ENCODE results near the gene KLF14. TPM values are rescaled to one million over a fixed set of nuclear protein-coding genes. Genes with fewer than 3 reads are reported as not detected.

KLF14 gene
- total RNA-seq (0.19 and 0.27 TPM in 2 replicates), polyA plus RNA-seq (0.25 and 0.30 TPM in 2 replicates), polyA minus RNA-seq (0.36 and 0.94 TPM in 2 replicates)
- 0.14 TPM for total RNA-seq (2013)

GRCh38 chr7:130733931-130734814 is at the start of gene KLF14:
Gene KLF14, minus strand, starts transcription at chr7:130734207. Its CDS starts 174 bp downstream, at chr7:130734033.
- Mint-ChIP-seq H3K4me1 (peaks cover 10% of the 10 kb centered on the region), H3K27ac (peak within 1 kb of the TSS; percentile 73), H3K27me3 (peaks cover 72% of the 10 kb centered on the region), H3K4me3 (peak within 1 kb of the TSS; percentile 90), H3K9me3 (ENCODE audit: insufficient read depth) (no peaks in the 10 kb centered on the region)
- ChIA-PET CTCF (interaction anchor here (1.5 to 3.6 kb wide), 4 partner anchors 8 to 664 kb away, joined by 3 to 46 read pairs (median 9); partner anchors contain the start of gene KLHDC10), POLR2A (interaction anchor here (1.1 kb wide), 1 partner anchor 24 kb away, joined by 4 read pairs; no protein-coding TSS in a partner anchor)
- Histone ChIP-seq H3K27me3 (replicated peaks in 1 of 4; ENCODE audit: control extremely low read depth in 1 of 4, control insufficient read depth in 3 of 4, insufficient read depth in 4 of 4, low read length in 3 of 4) (peaks cover 0 to 65% (median 54%) of the 10 kb centered on the region in 4 experiments), H3K79me2 (ENCODE audit: control insufficient read depth, insufficient read depth, low read length) (no peaks in the 10 kb centered on the region), H2AFZ (ENCODE audit: insufficient read depth, low read depth, low read length, poor library complexity, severe bottlenecking) (peak within 1 kb of the TSS; percentile 68), H3K36me3 (replicated peaks in 1 of 2; ENCODE audit: control extremely low read depth in 1 of 2, control insufficient read depth in 1 of 2, extremely low read depth in 1 of 2, insufficient read depth in 2 of 2, low read length in 1 of 2) (no peaks in the 10 kb centered on the region), H3K4me3 (ENCODE audit: control extremely low read depth in 1 of 5, extremely low read depth in 1 of 5, insufficient read depth in 1 of 5, low read depth in 2 of 5, low read length in 4 of 5) (peak within 1 kb of the TSS; percentile 45 to 82 (median 64)), H3K4me2 (replicated peaks; ENCODE audit: low read depth, low read length, poor library complexity, severe bottlenecking) (peak within 1 kb of the TSS; percentile 81), H3K9me3 (ENCODE audit: control extremely low read depth in 1 of 3, control insufficient read depth in 2 of 3, insufficient read depth in 1 of 3, low read length in 2 of 3) (peaks cover 0 to 17% (median 7%) of the 10 kb centered on the region in 3 donors), H3K9ac (ENCODE audit: low read length) (peak within 1 kb of the TSS; percentile 68), H3K27ac (ENCODE audit: low read length in 2 of 2) (peak within 1 kb of the TSS in 1 of 2 donors; percentile 40), H3K4me1 (ENCODE audit: control insufficient read depth in 2 of 2, insufficient read depth in 2 of 2, low read length in 2 of 2) (peaks cover 9 to 16% of the 10 kb centered on the region in 2 donors), H4K20me1 (ENCODE audit: control insufficient read depth, insufficient read depth, low read length, poor library complexity, severe bottlenecking) (no peaks in the 10 kb centered on the region)
- intact Hi-C loops (cut with micrococcal nuclease) = loop anchor here (1.0 to 10.0 kb wide), 5 partner anchors 24 to 662 kb away; partner anchors contain the start of genes CEP41, COPG2, SSMEM1 and TMEM209
- WGBS (ENCODE audit: insufficient coverage) = 2% methylated on average over 95 of the region's 100 CpGs
- ATAC-seq (ENCODE audit: low read depth) (peak; percentile 64), DNase-seq (peak; percentile 77)
- TF ChIP-seq EZH2 (IDR thresholded peaks at IDR 0.05; ENCODE audit: borderline replicate concordance, insufficient read depth, low read depth, low read length, poor library complexity, severe bottlenecking) = no peak
- no peak for TF ChIP-seq CTCF (IDR thresholded peaks at IDR 0.05)

- H2AFZ ChIP-seq (ENCODE audit: insufficient read depth, low read depth, low read length, poor library complexity, severe bottlenecking) = no peak overlapping the region
- ChIA-PET POLR2A (no interaction called here), CTCF (no interaction called here)
- H3K4me1 Mint-ChIP-seq = no peaks in the 10 kb centered on the region
- H3K79me2 ChIP-seq (ENCODE audit: control insufficient read depth, insufficient read depth, low read length) = no peaks in the 10 kb centered on the region
- no peak overlapping the region for H3K27ac Mint-ChIP-seq
- H3K4me1 ChIP-seq (ENCODE audit: control insufficient read depth in 2 of 2, insufficient read depth in 2 of 2, low read length in 2 of 2) = no peaks in the 10 kb centered on the region
- ATAC-seq (ENCODE audit: low read depth) (no peak), DNase-seq (no peak)
- peaks cover 0 to 4% (median 0%) of the 10 kb centered on the region in 4 experiments for H3K27me3 ChIP-seq (replicated peaks in 1 of 4; ENCODE audit: control extremely low read depth in 1 of 4, control insufficient read depth in 3 of 4, insufficient read depth in 4 of 4, low read length in 3 of 4)
- no peak overlapping the region for H3K9ac ChIP-seq (ENCODE audit: low read length)
- no peak overlapping the region for H3K4me3 ChIP-seq (ENCODE audit: control extremely low read depth in 1 of 5, extremely low read depth in 1 of 5, insufficient read depth in 1 of 5, low read depth in 2 of 5, low read length in 4 of 5)
- H3K4me2 ChIP-seq (replicated peaks; ENCODE audit: low read depth, low read length, poor library complexity, severe bottlenecking) = no peak overlapping the region
- H4K20me1 ChIP-seq (ENCODE audit: control insufficient read depth, insufficient read depth, low read length, poor library complexity, severe bottlenecking) = no peaks in the 10 kb centered on the region
- TF ChIP-seq CTCF (IDR thresholded peaks at IDR 0.05) = no peak
- TF ChIP-seq EZH2 (IDR thresholded peaks at IDR 0.05; ENCODE audit: borderline replicate concordance, insufficient read depth, low read depth, low read length, poor library complexity, severe bottlenecking) = no peak
- no peak overlapping the region for H3K27ac ChIP-seq (ENCODE audit: low read length in 2 of 2)
- H3K27me3 Mint-ChIP-seq = peaks cover 41% of the 10 kb centered on the region
- H3K4me3 Mint-ChIP-seq = no peak overlapping the region
- no peaks in the 10 kb centered on the region for H3K36me3 ChIP-seq (replicated peaks in 1 of 2; ENCODE audit: control extremely low read depth in 1 of 2, control insufficient read depth in 1 of 2, extremely low read depth in 1 of 2, insufficient read depth in 2 of 2, low read length in 1 of 2)
- H3K9me3 ChIP-seq (ENCODE audit: control extremely low read depth in 1 of 3, control insufficient read depth in 2 of 3, insufficient read depth in 1 of 3, low read length in 2 of 3) = peaks cover 0 to 9% (median 0%) of the 10 kb centered on the region in 3 donors
- H3K9me3 Mint-ChIP-seq (ENCODE audit: insufficient read depth) = no peaks in the 10 kb centered on the region
- intact Hi-C loops (cut with micrococcal nuclease) = no loop called here
Observed at GRCh38 chr7:130781346-130781745, 47.3 kb upstream of the KLF14 start.
